T-helper 2 cell treated with Interferon-gamma antibody and Interleukin-4, amounts not matched to agents 100 ng/mL and 5 ng/mL, for 36 hours (primary cell): ENCODE measurements around the gene TRIM49D2. TPM values are rescaled to one million over a fixed set of nuclear protein-coding genes. Genes with fewer than 3 reads are reported as not detected.
"Not testable (repeated sequence)": the region's sequence is repeated elsewhere in the genome, so short reads cannot be mapped to it uniquely, and the experiment has no call there.

Source experiments
- intact Hi-C: fragments of 100-400 bp; cut with micrococcal nuclease; formaldehyde crosslinking; loops from one replicate; pipeline ENCODE4 v1.15.1; 2023
- total RNA-seq: library from RNA; stranded (reverse); gene quantifications from 2 replicates; pipeline ENCODE4 v1.2.3, GENCODE V29; 2022

TRIM49D2 gene, protein sequence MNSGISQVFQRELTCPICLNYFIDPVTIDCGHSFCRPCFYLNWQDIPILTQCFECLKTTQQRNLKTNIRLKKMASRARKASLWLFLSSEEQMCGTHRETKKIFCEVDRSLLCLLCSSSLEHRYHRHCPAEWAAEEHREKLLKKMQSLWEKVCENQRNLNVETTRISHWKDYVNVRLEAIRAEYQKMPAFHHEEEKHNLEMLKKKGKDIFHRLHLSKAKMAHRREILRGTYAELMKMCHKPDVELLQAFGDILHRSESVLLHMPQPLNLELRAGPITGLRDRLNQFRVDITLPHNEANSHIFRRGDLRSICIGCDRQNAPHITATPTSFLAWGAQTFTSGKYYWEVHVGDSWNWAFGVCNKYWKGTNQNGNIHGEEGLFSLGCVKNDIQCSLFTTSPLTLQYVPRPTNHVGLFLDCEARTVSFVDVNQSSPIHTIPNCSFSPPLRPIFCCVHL
- total RNA-seq, result not detected in 2 replicates

DNA sequence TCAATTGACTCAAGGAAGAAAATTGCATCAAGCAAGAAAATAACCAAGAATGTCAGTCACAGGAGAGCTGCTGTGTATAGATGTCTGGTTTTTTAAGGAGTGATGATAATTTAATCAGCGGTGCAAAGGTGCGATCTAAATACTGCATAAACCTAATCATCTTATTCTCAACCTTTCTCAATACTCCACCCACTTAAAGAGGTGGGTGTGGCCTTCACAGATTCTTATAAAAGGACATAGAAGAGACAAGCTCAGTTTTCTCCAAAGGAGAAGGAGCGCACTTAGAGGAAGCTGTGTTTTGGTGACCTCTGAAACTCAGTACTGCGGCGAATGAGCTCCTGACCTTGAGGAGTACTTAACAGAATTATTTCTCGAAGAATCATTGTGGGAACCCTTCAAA, at the start of gene TRIM49D2:
Gene TRIM49D2 (plus strand): TSS at position 301 of the 400 bp plus-strand sequence. CDS start 2,698 bp downstream, outside the sequence.
- intact Hi-C loops, result not testable (repeated sequence)

DNA sequence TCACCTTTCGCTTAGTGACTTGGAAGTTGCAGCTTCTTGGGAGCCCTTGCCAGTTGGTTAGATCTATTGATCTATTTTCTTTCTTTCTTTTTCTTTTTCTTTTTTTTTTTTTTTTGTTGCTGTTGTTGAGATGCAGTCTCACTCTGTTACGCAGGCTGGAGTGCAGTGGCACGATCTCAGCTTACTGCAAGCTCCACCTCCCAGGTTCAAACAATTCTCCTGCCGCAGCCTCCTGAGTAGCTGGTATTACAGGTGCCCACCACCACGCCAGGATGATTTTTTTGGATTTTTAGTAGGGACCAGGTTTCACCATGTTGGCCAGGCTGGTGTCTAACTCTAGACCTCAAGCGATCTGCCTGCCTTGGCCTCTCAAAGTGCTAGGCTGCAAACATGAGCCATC, 46.4 kb upstream of the TRIM49D2 start:
- intact Hi-C loops, result not testable (repeated sequence)

DNA sequence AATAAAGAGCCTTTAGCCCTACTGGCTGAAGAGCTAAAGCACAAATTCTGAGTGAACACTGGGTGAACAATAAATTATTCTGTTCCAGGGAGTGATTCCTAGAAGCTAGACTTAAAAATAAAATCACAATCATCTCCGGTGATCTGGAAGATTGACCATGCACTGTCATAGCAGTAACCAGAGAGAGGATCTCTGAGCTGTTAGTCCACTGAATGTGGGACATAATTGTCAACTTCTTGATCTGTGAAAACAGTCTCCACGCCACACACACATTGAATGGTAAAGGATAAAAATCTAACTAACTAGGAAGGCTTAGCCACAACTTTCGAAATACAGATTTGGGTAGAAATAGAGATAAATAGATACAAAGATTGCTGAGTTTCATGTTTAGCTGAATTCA, 30.6 kb upstream of the TRIM49D2 start:
- intact Hi-C loops, result not testable (repeated sequence)

DNA sequence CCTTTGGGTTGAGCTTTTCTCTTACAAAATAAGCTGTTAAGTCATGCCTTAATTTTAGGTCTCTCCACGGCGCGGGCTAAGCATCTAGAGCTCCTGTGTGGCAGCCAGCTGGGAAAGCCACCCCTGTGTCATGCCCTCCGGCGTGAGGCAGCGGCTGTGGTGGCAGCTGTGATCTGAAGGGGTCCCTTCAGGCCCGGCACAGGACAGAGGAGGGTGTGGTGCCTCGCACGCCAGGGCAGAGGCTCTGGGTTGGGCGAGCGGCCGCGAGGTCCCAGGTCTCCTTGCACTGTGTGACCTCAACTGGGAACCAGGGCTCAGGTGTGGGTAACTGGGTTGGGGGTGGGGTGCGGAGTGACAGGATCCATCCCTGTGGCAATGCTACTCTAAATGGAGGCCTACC, 23.1 kb upstream of the TRIM49D2 start:
- intact Hi-C loops, result not testable (repeated sequence)

DNA sequence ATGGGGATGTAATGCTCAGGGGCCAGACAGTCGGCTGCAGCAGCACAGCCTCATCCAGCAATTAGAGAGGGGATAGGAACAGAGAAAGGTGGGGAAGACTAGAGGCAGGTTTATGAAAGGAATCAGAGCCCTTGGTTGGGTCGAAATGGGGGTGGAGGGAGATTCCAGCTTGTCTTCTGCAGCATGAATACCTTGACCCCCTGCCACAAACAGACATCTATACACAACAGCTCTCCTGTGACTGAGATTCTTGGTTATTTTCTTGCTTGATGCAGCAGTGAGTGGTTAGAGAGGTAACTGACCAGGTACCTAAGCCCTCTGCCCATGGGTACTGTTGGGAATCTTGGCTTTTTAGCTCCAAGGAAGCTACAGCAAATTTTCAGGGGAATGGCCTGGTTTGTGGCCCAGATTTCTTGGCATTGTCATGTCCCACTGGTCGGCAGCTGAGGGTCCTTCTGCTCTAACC, 1.6 kb upstream of the TRIM49D2 start, which contains the start of gene TRIM49D1:
Gene TRIM49D1 (minus strand): TSS at position 51 of the 466 bp plus-strand sequence. CDS start 4,535 bp downstream, outside the sequence.
- intact Hi-C loops, result no loop called here

DNA sequence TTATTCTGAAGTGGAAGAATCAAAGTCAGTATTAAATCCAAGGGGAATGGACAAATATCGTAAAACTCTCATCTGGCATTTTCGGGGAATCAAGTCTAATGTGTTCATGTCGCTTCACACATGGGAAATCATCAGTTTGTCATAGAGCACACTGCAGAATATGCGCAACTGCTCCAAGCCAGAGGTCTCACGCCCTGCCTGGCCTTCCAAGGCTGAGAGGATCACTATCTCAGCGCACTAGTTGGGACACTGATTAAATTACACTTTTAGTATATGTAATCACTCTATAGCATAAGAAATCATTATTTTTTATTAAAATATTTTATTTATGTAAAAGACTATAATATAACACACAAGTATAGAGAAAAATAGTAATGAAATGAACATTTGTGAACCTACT, 37.0 kb downstream of the TRIM49D2 start:
- intact Hi-C loops, result not testable (repeated sequence)

DNA sequence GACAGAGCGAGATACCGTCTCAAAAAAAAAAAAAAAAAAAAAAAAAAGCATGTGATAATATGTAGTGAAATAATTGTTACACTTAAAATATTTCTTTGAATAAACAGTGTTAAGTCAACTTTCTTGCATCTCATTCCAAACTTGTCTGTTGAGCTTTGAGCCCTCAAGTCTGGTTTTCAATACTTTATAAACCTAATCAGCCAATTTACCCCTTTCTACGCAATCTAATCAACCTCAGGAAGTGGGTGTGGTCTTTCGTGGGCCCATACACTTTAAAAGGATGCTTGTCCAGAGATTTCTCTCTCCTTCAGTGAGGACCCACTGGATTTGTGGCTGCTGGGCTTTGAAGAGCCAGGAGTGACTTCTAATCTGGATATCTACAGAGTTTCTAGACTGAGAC, 41.9 kb downstream of the TRIM49D2 start, which contains the start of gene TRIM64:
Gene TRIM64 (plus strand): TSS at position 301 of the 400 bp plus-strand sequence. CDS start 2,467 bp downstream, outside the sequence.
- intact Hi-C loops, result not testable (repeated sequence)

Other genes with a start within 250 kb of the TRIM49D2 start
- not detected in 2 replicates for gene TRIM77, start 213.8 kb upstream of the TRIM49D2 start, total RNA-seq
- not detected in 2 replicates for gene TRIM49, start 115.5 kb upstream of the TRIM49D2 start, total RNA-seq
- gene TRIM64B, start 45.6 kb upstream of the TRIM49D2 start, total RNA-seq, result not detected in 2 replicates
- gene TRIM49D1, start 1.8 kb upstream of the TRIM49D2 start, total RNA-seq, result not detected in 2 replicates
- gene TRIM64, start 42.0 kb downstream of the TRIM49D2 start, total RNA-seq, result not detected in 2 replicates
- not detected in 2 replicates for gene TRIM49C, start 107.0 kb downstream of the TRIM49D2 start, total RNA-seq
- gene UBTFL1, start 161.9 kb downstream of the TRIM49D2 start, total RNA-seq, result not detected in 2 replicates
- not detected in 2 replicates for gene NAALAD2, start 210.6 kb downstream of the TRIM49D2 start, total RNA-seq